ENCODE results near the gene FCRLB. TPM values are rescaled to one million over a fixed set of nuclear protein-coding genes. Genes with fewer than 3 reads are reported as not detected.

Gene FCRLB
- total RNA-seq, 2 experiments from 2014 or later, result 0.35 to 0.43 TPM

DNA sequence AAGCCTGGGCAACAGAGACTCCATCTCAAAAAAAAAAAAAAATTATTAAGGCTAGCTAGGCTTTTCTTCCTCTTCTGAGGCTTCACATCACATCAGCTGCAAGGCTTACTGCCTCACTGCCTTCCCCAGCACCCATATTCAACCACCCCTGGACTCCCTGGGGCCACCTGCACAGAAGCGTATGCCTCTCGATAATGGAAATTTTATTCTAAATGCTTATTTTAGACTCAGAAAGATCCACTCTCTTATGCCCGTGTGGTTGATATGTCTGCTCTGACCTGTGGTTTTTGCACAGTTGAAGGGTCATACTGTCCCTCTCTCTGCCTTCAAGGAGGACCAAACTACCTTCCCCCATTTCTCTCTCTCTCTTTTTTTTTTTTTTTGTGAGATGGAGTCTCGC lies 15.8 kb upstream of the FCRLB start:
- ChIA-PET POLR2A (no interaction called here), CTCF (no interaction called here)
- Mint-ChIP-seq H3K4me1 (no peaks in the 10 kb centered on the region), H3K36me3 (ENCODE audit: low read depth) (no peaks in the 10 kb centered on the region), H3K4me3 (no peak overlapping the region), H3K27ac (no peak overlapping the region), H3K9me3 (no peaks in the 10 kb centered on the region), H3K27me3 (peaks cover 17% of the 10 kb centered on the region)
- DNase-seq, result no peak

DNA sequence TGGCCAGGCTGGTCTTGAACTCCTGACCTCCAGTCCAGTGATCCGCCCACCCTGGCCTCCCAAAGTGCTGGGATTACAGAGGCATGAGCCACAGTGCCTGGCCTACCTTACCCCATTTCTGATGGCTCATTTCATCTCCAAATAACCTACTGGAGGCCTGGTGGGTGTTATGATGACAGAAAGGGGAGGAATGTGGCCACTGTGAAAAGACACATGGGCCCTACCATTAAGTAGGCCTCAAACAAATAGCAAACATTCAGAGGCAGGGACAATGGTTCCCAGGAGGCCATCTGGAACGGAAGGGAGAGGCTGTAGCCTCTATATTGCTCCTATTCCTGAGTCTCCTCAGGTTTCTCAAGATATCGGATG lies 15.2 kb upstream of the FCRLB start:
- no peaks in the 10 kb centered on the region for H3K9me3 Mint-ChIP-seq
- no peak overlapping the region for H3K4me3 Mint-ChIP-seq
- peaks cover 17% of the 10 kb centered on the region for H3K27me3 Mint-ChIP-seq
- ChIA-PET POLR2A (no interaction called here), CTCF (no interaction called here)
- H3K27ac Mint-ChIP-seq, result no peak overlapping the region
- H3K4me1 Mint-ChIP-seq, result no peaks in the 10 kb centered on the region
- no peaks in the 10 kb centered on the region for H3K36me3 Mint-ChIP-seq (ENCODE audit: low read depth)
- no peak for DNase-seq

DNA sequence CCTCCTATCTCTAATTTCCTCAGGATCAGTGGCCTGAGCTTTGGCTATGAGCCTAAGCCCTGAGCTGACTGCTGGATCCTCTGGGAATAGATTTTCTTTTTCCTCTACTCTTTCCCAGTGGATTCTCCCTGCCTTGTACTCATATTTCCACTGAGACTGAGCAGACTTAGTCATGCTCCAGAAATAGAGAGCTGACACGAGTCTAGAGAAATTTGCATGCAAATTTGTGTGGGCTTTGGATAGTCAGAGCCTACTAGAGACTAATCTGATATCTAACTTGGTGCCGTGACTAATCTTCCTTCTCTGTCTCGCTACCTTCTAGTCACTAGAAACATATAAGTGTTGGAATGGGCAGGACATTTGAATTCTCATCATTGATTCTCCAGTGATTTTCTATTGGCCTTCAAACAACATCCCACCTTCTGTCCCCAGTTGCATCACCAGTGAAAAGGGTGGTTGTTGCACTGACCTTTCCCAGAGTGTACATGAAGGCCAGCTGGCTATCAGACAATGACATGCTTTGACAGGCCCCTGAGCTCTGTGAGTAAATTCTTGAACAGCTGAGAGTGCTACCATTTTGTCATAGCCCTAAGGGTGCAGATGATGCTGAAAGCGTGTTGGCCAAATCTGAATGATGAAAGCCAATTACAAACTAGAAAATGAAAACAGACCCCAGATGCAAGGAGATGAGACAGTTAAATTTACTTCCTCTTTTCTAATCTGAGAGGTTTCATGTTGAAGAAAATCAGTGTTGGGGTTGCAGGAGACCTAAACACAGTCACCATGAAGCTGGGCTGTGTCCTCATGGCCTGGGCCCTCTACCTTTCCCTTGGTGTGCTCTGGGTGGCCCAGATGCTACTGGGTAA lies 14.6 kb upstream of the FCRLB start, which contains the start of gene FCRLA:
TSS of gene FCRLA (plus strand) at position 748 of the 866 bp plus-strand sequence. CDS start at position 784, 36 bp downstream.
- POLR2A ChIA-PET, result no interaction called here
- no peaks in the 10 kb centered on the region for H3K4me1 Mint-ChIP-seq
- H3K36me3 Mint-ChIP-seq (ENCODE audit: low read depth), result no peaks in the 10 kb centered on the region
- H3K27ac Mint-ChIP-seq, result no peak within 1 kb of the TSS
- H3K27me3 Mint-ChIP-seq, result peaks cover 17% of the 10 kb centered on the region
- no peak for DNase-seq
- CTCF ChIA-PET, result no interaction called here
- H3K4me3 Mint-ChIP-seq, result no peak within 1 kb of the TSS
- H3K9me3 Mint-ChIP-seq, result no peaks in the 10 kb centered on the region

DNA sequence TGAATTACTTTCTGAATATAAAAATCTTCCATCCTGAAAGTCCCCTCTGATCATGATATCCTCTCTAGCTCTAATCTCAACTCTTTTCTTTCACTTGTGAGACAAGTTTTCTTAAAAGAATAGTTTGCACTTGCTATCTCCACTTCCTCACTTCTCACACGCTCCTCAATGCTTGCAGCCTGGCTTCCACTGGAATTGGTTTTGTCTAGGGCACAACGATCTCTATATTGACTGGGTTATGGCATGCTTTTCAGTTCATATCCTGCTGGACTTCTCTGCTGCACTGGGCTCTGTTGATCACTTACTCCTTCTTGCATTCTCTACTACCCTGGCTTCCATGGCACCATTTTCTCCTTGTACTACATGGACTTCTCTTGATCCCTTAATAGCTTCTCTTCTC lies 13.8 kb upstream of the FCRLB start:
- Mint-ChIP-seq H3K36me3 (ENCODE audit: low read depth) (no peaks in the 10 kb centered on the region), H3K4me3 (no peak overlapping the region), H3K9me3 (no peaks in the 10 kb centered on the region), H3K4me1 (no peaks in the 10 kb centered on the region), H3K27me3 (peaks cover 13% of the 10 kb centered on the region), H3K27ac (no peak overlapping the region)
- no peak for DNase-seq
- ChIA-PET POLR2A (no interaction called here), CTCF (no interaction called here)

DNA sequence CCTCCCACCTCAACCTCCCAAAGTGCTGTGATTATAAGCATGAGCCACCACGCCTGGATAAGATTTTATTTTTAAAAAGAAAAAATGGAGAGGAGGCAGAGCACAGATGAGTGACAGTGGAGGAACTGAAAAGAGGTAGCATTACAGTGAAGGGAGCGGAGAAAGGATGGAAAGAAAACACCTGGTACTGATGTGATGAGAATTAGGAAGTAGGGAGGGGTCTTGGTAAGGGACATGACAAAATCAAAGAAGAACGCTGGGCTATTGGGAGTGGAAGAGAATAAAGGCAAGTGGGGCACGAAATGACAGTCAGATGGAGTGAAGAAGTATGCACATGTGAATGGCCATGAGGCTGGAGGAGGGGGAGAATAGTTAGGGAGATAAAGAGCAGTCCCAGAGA lies 12.0 kb upstream of the FCRLB start:
- Mint-ChIP-seq H3K27me3 (peaks cover 7% of the 10 kb centered on the region), H3K27ac (no peak overlapping the region), H3K9me3 (no peaks in the 10 kb centered on the region), H3K4me1 (no peaks in the 10 kb centered on the region), H3K36me3 (ENCODE audit: low read depth) (no peaks in the 10 kb centered on the region), H3K4me3 (no peak overlapping the region)
- DNase-seq, result no peak
- ChIA-PET POLR2A (no interaction called here), CTCF (no interaction called here)

DNA sequence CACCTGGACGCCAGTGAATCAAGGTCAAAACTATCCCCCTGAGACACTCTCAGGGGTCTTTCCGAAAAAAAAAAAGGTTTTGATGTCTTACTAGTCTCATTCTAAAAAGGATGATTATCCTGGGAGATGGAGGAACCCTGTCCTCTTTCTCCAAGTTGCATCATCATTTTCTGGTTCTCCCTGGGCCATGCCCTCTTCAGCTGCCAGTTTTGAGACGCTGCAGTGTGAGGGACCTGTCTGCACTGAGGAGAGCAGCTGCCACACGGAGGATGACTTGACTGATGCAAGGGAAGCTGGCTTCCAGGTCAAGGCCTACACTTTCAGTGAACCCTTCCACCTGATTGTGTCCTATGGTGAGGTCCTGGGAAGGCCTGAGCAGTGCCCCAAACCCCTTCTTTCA lies 10.8 kb upstream of the FCRLB start:
- ChIA-PET CTCF (interaction anchor here (0.8 kb wide), 1 partner anchor 31 kb away, joined by 3 read pairs; no protein-coding TSS in a partner anchor), POLR2A (no interaction called here)
- Mint-ChIP-seq H3K27me3 (peaks cover 11% of the 10 kb centered on the region), H3K4me1 (no peaks in the 10 kb centered on the region), H3K4me3 (no peak overlapping the region), H3K27ac (no peak overlapping the region), H3K9me3 (no peaks in the 10 kb centered on the region), H3K36me3 (ENCODE audit: low read depth) (no peaks in the 10 kb centered on the region)
- DNase-seq, result no peak

DNA sequence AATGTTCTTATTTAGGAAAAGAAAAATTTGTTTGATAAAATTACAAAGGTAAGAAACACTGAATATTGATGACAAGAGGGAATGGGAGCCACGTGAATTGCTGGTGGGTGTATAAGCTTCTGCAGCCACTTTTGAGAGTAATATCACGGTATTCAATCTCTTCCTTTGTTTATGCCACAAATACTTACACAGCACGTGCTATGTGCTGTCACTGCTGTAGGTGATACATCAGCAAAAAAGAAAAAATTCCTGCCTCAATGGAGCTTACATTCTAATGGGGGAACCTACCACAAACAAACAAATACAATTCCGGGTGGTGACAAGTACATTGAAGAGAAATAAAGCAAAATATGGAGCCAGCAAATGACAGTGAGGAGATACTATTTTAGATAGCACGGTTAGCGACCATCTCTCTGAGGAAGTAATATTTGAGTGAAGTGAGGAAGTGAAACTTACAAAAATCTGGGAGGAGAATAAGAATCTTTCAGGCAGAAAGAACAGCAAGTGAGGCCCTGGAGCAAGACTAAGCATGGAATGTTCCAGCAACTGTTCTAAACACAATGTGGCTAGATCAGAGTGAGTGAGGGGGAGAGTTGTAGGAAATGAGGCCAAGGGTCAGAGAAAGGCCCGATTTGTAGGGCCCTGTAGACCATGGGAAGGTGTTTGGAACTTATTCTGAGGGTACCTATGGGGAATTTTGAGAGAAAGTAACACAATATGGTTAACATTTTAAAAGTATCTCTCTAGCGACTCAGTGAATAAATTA lies 2.6 kb upstream of the FCRLB start:
- H3K4me3 Mint-ChIP-seq, result no peak overlapping the region
- H3K9me3 Mint-ChIP-seq, result no peaks in the 10 kb centered on the region
- ChIA-PET POLR2A (no interaction called here), CTCF (interaction anchor here (0.6 kb wide), 1 partner anchor 22 kb away, joined by 4 read pairs; no protein-coding TSS in a partner anchor)
- no peak for DNase-seq
- no peak overlapping the region for H3K27ac Mint-ChIP-seq
- H3K4me1 Mint-ChIP-seq, result peaks cover 24% of the 10 kb centered on the region
- no peaks in the 10 kb centered on the region for H3K36me3 Mint-ChIP-seq (ENCODE audit: low read depth)
- H3K27me3 Mint-ChIP-seq, result peaks cover 34% of the 10 kb centered on the region

DNA sequence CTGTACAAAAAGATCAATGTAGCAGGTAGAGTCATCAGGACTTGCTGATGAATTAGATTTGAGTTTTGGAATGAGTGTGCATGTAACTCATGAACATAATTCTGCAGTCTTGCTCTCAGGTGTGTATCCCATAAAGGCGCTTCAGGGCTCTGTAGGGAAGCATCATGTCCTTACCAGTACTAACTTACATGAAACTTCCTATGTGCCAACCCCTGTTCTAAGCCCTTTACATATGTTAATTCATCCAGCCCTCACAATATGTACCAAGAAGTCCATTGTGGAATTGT lies 2.1 kb upstream of the FCRLB start:
- H3K36me3 Mint-ChIP-seq (ENCODE audit: low read depth), result no peaks in the 10 kb centered on the region
- ChIA-PET POLR2A (no interaction called here), CTCF (no interaction called here)
- peaks cover 36% of the 10 kb centered on the region for H3K27me3 Mint-ChIP-seq
- no peak overlapping the region for H3K27ac Mint-ChIP-seq
- H3K4me3 Mint-ChIP-seq, result no peak overlapping the region
- no peaks in the 10 kb centered on the region for H3K9me3 Mint-ChIP-seq
- peaks cover 24% of the 10 kb centered on the region for H3K4me1 Mint-ChIP-seq
- no peak for DNase-seq

DNA sequence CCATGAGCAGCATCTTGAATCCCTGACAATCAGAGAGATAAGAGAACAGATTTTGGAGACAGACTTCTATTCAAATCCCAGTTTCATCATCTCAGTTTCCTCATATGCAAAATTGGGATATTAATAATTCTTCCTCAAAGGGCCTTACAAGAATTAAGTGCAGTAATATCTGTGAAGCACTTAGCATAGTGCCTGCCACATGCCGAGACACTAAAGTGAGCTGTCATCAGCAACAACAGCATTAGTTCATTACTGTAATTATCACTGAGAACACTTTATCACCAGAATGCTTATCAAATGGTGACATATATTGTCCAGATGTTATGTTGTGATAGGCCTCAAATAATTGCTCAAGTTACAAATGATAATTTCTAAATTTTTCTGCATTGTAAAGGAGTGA lies 922 bp upstream of the FCRLB start:
- CTCF ChIA-PET, result no interaction called here
- no peak for DNase-seq
- H3K36me3 Mint-ChIP-seq (ENCODE audit: low read depth), result no peaks in the 10 kb centered on the region
- POLR2A ChIA-PET, result no interaction called here
- peaks cover 44% of the 10 kb centered on the region for H3K27me3 Mint-ChIP-seq
- H3K4me3 Mint-ChIP-seq, result no peak overlapping the region
- no peaks in the 10 kb centered on the region for H3K9me3 Mint-ChIP-seq
- no peak overlapping the region for H3K27ac Mint-ChIP-seq
- peaks cover 28% of the 10 kb centered on the region for H3K4me1 Mint-ChIP-seq

DNA sequence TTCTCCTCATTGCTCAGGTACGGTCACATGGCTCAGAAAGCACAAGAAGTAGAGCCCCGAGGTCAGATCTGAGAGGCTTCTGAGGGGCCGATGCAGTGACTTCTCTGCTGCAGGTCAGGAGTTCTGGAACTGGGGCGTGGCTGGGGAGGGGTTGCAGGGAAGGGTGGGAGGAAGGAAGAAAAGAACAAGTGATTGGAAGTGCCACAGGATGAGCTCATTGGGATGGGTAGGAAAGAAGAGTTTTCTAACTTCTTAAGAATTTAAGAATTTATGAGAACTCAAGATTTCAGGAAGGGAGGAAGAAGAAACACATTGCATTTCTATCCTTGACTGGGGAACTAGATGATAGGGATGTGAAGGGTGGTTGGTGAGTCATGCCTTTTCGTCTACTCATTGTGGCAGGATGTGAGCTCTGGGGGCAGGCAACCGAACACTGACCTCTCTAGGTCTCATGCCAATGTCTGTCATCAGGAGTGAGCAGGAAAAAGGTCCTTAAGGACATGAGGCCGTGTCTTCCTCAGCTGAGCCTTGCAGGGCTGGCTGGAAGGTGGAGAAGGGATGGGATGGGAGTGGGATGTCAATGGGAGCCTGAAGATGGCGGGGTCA lies 497 bp downstream of the FCRLB start:
- peaks cover 45% of the 10 kb centered on the region for H3K27me3 Mint-ChIP-seq
- H3K27ac Mint-ChIP-seq, result no peak overlapping the region
- ChIA-PET POLR2A (interaction anchor here (1.2 kb wide), 1 partner anchor 17 kb away, joined by 3 read pairs; no protein-coding TSS in a partner anchor), CTCF (interaction anchor here (0.5 kb wide), 1 partner anchor 172 kb away, joined by 3 read pairs; no protein-coding TSS in a partner anchor)
- no peaks in the 10 kb centered on the region for H3K9me3 Mint-ChIP-seq
- H3K4me3 Mint-ChIP-seq, result no peak overlapping the region
- no peaks in the 10 kb centered on the region for H3K36me3 Mint-ChIP-seq (ENCODE audit: low read depth)
- DNase-seq, result peak; percentile 24
- peaks cover 40% of the 10 kb centered on the region for H3K4me1 Mint-ChIP-seq

DNA sequence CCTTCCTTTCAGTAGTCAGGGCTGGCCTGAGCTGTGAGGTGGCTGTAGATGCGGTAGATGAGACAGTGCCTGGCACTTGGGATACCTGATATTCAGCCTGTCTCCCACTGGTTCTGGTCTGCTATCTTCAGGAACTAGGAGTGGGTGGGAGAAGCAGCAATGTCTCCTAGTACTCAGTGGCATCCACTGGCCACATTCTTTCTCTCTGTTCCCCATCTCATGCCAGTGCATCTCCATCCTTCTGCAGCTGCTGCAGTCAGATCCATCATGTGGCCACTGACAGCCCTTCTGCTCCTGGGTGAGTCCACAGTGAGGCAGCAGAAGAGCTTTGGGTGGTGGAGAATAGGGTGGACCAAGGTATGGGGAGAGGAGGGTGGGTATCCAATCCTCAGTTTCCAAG lies 1.1 kb downstream of the FCRLB start:
- Mint-ChIP-seq H3K9me3 (no peaks in the 10 kb centered on the region), H3K36me3 (ENCODE audit: low read depth) (no peaks in the 10 kb centered on the region), H3K4me1 (peaks cover 41% of the 10 kb centered on the region), H3K4me3 (no peak overlapping the region), H3K27ac (no peak overlapping the region), H3K27me3 (peaks cover 40% of the 10 kb centered on the region)
- DNase-seq, result no peak
- ChIA-PET POLR2A (interaction anchor here (1.2 kb wide), 1 partner anchor 17 kb away, joined by 3 read pairs; no protein-coding TSS in a partner anchor), CTCF (no interaction called here)

DNA sequence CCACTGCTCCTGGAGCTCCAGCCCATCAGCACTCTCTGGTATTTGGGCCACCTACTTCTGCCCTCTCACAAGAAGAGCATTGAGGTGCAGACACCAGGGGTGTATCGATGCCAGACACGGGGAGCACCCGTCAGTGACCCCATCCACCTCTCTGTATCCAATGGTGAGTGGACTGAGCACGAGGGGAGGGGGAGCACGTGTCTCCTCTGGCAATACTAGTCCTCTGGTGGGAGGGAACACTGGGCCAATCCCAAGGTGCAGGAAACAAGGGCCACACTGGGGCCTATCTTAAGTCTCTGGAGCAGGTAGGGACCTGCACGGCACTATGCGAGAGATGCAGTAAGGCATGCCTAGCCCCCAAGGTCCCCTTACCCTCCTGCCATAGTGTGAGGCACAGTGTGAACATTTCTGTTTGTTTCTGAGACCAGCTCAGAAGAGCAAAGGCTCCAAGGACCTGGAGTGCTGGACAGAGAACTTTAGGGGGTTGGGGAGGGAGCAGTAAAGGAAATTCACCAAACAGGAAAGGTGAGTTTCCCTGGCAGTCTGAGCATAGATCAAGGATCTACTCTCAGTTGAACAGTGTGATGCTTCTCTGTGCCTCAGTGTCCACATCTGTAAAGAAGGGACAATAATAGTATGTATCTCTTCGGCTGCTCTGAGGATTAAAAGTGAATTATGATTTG lies 2.3 kb downstream of the FCRLB start:
- peaks cover 47% of the 10 kb centered on the region for H3K4me1 Mint-ChIP-seq
- no peak overlapping the region for H3K4me3 Mint-ChIP-seq
- no peak for DNase-seq
- peaks cover 3% of the 10 kb centered on the region for H3K36me3 Mint-ChIP-seq (ENCODE audit: low read depth)
- CTCF ChIA-PET, result interaction anchor here (1.0 kb wide), 1 partner anchor 15 kb away, joined by 3 read pairs; no protein-coding TSS in a partner anchor
- no peak overlapping the region for H3K27ac Mint-ChIP-seq
- peaks cover 45% of the 10 kb centered on the region for H3K27me3 Mint-ChIP-seq
- H3K9me3 Mint-ChIP-seq, result no peaks in the 10 kb centered on the region
- POLR2A ChIA-PET, result no interaction called here
